GM10248 (cell line): ENCODE results near the gene ETFB.

Source experiments
- CTCF ChIA-PET: fragments of 300-600 bp; sonication (Branson Sonifier 250); formaldehyde crosslinking; extraction: SDS; loops from one replicate; lab custom pipeline; 2021; ENCODE audit warnings: antibody characterized with exemption; lab: Yijun Ruan, JAX
- POLR2A ChIA-PET: fragments of 350-650 bp; sonication (Branson Sonifier 250); formaldehyde crosslinking; extraction: SDS; loops from one replicate; lab custom pipeline; 2020; ENCODE audit warnings: antibody characterized with exemption; lab: Yijun Ruan, JAX
- DNase-seq: peaks from one replicate; pipeline ENCODE4 v3.0.0; 2012; ENCODE audit errors: extremely low spot score
- TF ChIP-seq, protein P1 (sequence below): IDR thresholded peaks from 2 replicates; pipeline ENCODE4 v1.5.1; 2012; ENCODE audit warnings: mild to moderate bottlenecking, low read depth; ENCODE audit errors: extremely low read depth, missing control alignments, control extremely low read depth

ETFB gene

GRCh38 chr19:51391073-51391611, 25.0 kb upstream of the ETFB start:
- ChIA-PET POLR2A (interaction anchor here (0.6 kb wide), 1 partner anchor 590 kb away, joined by 9 read pairs; no protein-coding TSS in a partner anchor), CTCF (interaction anchor here (1.1 to 1.3 kb wide), 2 partner anchors 8 to 9 kb away, joined by 3 to 5 read pairs; no protein-coding TSS in a partner anchor)
- TF ChIP-seq, protein P1, sequence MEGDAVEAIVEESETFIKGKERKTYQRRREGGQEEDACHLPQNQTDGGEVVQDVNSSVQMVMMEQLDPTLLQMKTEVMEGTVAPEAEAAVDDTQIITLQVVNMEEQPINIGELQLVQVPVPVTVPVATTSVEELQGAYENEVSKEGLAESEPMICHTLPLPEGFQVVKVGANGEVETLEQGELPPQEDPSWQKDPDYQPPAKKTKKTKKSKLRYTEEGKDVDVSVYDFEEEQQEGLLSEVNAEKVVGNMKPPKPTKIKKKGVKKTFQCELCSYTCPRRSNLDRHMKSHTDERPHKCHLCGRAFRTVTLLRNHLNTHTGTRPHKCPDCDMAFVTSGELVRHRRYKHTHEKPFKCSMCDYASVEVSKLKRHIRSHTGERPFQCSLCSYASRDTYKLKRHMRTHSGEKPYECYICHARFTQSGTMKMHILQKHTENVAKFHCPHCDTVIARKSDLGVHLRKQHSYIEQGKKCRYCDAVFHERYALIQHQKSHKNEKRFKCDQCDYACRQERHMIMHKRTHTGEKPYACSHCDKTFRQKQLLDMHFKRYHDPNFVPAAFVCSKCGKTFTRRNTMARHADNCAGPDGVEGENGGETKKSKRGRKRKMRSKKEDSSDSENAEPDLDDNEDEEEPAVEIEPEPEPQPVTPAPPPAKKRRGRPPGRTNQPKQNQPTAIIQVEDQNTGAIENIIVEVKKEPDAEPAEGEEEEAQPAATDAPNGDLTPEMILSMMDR = no peak
- DNase-seq = no peak

- CTCF ChIA-PET = interaction anchor here (1.1 to 1.6 kb wide), 4 partner anchors 9 to 50 kb away, joined by 3 to 7 read pairs (median 4); no protein-coding TSS in a partner anchor
- POLR2A ChIA-PET = interaction anchor here (0.7 kb wide), 1 partner anchor 22 kb away, joined by 3 read pairs; no protein-coding TSS in a partner anchor
- DNase-seq = no peak
- TF ChIP-seq, protein P1 = no peak
Observed at GRCh38 chr19:51389143-51389542, 23.0 kb upstream of the ETFB start.

DNA sequence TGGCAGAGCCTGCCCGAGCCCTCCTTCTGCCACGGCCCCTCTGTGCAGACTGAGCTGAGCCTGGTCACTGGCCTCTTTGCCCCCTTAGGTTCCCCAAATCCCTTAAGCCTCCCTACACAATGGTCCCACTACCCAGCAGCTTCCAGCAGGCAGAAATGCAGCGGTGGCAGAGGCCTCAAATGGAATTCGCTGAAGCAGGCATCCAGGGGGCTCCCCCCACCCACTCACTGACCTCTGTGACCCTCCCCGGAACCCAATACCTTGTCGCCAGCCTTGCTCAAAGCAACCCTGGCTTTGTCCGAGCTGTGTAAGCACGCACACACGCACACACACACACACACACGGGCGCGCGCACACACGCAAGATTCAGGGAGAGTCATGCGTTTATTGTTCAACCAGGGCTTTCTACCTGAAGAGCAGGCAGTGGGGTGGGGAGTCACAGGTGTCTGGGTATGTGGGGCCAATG, 21.8 kb upstream of the ETFB start, which contains the start of gene LIM2:
Gene LIM2, minus strand, starts transcription at position 51 of the 466 bp plus-strand sequence. CDS start 531 bp downstream, outside the sequence.
- no peak for DNase-seq
- CTCF ChIA-PET = interaction anchor here (1.2 to 1.6 kb wide), 3 partner anchors 10 to 49 kb away, joined by 3 to 7 read pairs (median 3); no protein-coding TSS in a partner anchor
- TF ChIP-seq, protein P1 = no peak
- POLR2A ChIA-PET = no interaction called here

- no peak for DNase-seq
- TF ChIP-seq, protein P1 = no peak
- POLR2A ChIA-PET = no interaction called here
- CTCF ChIA-PET = no interaction called here
Observed at GRCh38 chr19:51386882-51387520, 20.8 kb upstream of the ETFB start.

DNA sequence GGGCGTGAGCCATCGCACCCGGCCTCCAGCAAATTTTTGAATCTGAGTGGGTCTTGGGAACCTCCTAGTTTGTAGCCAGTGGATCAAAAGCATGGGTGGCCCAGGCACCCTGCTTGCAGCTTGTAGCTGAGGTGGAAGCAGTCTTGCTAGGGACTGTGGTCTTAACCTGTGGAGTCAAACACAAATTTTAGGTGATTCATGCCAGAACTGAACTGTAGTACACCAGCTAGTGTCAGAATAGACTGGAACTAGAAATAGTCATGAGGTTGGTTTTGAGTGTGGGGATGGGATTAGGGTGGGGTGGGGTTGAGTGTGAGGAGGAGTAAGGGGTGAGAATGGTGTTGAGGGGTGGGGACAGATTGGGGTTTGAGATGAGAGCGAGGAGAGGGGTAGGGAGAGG, 15.8 kb upstream of the ETFB start:
- POLR2A ChIA-PET = interaction anchor here (0.6 kb wide), 1 partner anchor 12 kb away, joined by 3 read pairs; no protein-coding TSS in a partner anchor
- DNase-seq = no peak
- CTCF ChIA-PET = interaction anchor here (1.4 to 1.6 kb wide), 2 partner anchors 9 to 10 kb away, joined by 5 to 7 read pairs; partner anchors contain the start of genes C19orf84 and NKG7
- TF ChIP-seq, protein P1 = no peak

- CTCF ChIA-PET = interaction anchor here (1.0 to 1.7 kb wide), 5 partner anchors 8 to 41 kb away, joined by 3 to 7 read pairs (median 5); partner anchors contain the start of genes C19orf84 and NKG7
- POLR2A ChIA-PET = no interaction called here
Observed at GRCh38 chr19:51380379-51380778, 14.2 kb upstream of the ETFB start.

More at GRCh38 chr19:51380379-51380778, 14.2 kb upstream of the ETFB start:
- DNase-seq = no peak
- TF ChIP-seq, protein P1 = no peak
